GM15510 (cell line): ENCODE results near the gene POTEB2.
"Not testable (repeated sequence)": the region's sequence is repeated elsewhere in the genome, so short reads cannot be mapped to it uniquely, and the experiment has no call there.

Experiments used
- POLR2A ChIP-seq: IDR thresholded peaks from 3 replicates; pipeline ENCODE4 v1.6.1; 2011; ENCODE audit warnings: borderline replicate concordance; ENCODE audit not compliant: insufficient read length; ENCODE audit errors: extremely low read depth

POTEB2 gene

GRCh38 chr15:20866214-20866613 lies at the start of gene POTEB2:
TSS of gene POTEB2 (minus strand) at chr15:20866314. CDS start at chr15:20866281, 33 bp downstream.
- TF ChIP-seq POLR2A = not testable (repeated sequence)
